NT2/D1 (cell line): ENCODE measurements around the gene ZNF414.

ENCODE experiments used
- YY1 ChIP-seq: IDR thresholded peaks from 2 replicates; pipeline ENCODE4 v1.6.1; 2011; ENCODE audit not compliant: insufficient read length, insufficient read depth
- ZNF274 ChIP-seq: IDR thresholded peaks from 2 replicates; pipeline ENCODE4 v1.6.1; 2011; ENCODE audit warnings: mild to moderate bottlenecking, low read depth, low read length

- TF ChIP-seq YY1: no peak
- no peak for TF ChIP-seq ZNF274
These were observed 47.9 kb downstream of the ZNF414 start for GRCh38 chr19:8466018-8466417.
